ENCODE measurements around the gene WASHC3.

- TF ChIP-seq, protein P1, sequence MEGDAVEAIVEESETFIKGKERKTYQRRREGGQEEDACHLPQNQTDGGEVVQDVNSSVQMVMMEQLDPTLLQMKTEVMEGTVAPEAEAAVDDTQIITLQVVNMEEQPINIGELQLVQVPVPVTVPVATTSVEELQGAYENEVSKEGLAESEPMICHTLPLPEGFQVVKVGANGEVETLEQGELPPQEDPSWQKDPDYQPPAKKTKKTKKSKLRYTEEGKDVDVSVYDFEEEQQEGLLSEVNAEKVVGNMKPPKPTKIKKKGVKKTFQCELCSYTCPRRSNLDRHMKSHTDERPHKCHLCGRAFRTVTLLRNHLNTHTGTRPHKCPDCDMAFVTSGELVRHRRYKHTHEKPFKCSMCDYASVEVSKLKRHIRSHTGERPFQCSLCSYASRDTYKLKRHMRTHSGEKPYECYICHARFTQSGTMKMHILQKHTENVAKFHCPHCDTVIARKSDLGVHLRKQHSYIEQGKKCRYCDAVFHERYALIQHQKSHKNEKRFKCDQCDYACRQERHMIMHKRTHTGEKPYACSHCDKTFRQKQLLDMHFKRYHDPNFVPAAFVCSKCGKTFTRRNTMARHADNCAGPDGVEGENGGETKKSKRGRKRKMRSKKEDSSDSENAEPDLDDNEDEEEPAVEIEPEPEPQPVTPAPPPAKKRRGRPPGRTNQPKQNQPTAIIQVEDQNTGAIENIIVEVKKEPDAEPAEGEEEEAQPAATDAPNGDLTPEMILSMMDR (IDR thresholded peaks at IDR 0.05; ENCODE audit: low read depth, low read length), result no peak
- TF ChIP-seq POLR2A (IDR thresholded peaks at IDR 0.05; ENCODE audit: extremely low read depth, insufficient read length) (no peak), MYC (IDR thresholded peaks at IDR 0.05; ENCODE audit: low read depth, low read length) (no peak), MAX (IDR thresholded peaks at IDR 0.05; ENCODE audit: low read depth, low read length) (no peak)
These were observed 10.3 kb downstream of the WASHC3 start for GRCh38 chr12:102051431-102051965.
